Ascending aorta (tissue), 2 donors: Measurements from ENCODE around the gene CD1D. TPM values are rescaled to one million over a fixed set of nuclear protein-coding genes. Genes with fewer than 3 reads are reported as not detected.
A peak's percentile ranks its signal among the peaks of the same experiment; 100 is the strongest.

Experiments used
- DNase-seq, 2 donors: peaks; one replicate each; pipeline ENCODE4 v3.0.0-alpha.2; 2019; ENCODE audit warnings: low spot score in 2 of 2
- H3K27ac ChIP-seq, 2 donors: fragments of 200-600 bp; sonication (generic); one replicate each; pipeline ENCODE4 v1.5.1; 2016 to 2017; ENCODE audit warnings: mild to moderate bottlenecking in 1 of 2
- H3K27me3 ChIP-seq: fragments of 200-600 bp; sonication (generic); one replicate; pipeline ENCODE4 v1.5.1; 2017
- H3K36me3 ChIP-seq, 2 donors: fragments of 200-600 bp; sonication (generic); one replicate each; pipeline ENCODE4 v1.5.1; 2016
- H3K4me1 ChIP-seq, 2 donors: fragments of 200-600 bp; sonication (generic); one replicate each; pipeline ENCODE4 v1.5.1; 2016 to 2017; ENCODE audit warnings: mild to moderate bottlenecking in 1 of 2
- H3K4me3 ChIP-seq, 2 donors: fragments of 200-600 bp; sonication (generic); one replicate each; pipeline ENCODE4 v1.5.1; 2016 to 2017; ENCODE audit warnings: mild to moderate bottlenecking in 1 of 2
- H3K9me3 ChIP-seq, 2 donors: fragments of 200-600 bp; sonication (generic); one replicate each; pipeline ENCODE4 v1.5.1; 2016
- intact Hi-C: fragments of 100-400 bp; cut with DNase I; formaldehyde crosslinking; loops from one replicate; pipeline ENCODE4 v1.15.1; 2023
- total RNA-seq: library from RNA; depleted of rRNA; stranded (reverse); fragments of >200 nt; gene quantifications from one replicate; pipeline ENCODE4 v1.1.0, GENCODE V29; 2016
- TF ChIP-seq, protein P1 (sequence below), 3 experiments: fragments of 200-600 bp in 2 of 3; fragments of 450-650 bp in 1 of 3; sonication (generic) in 2 of 3; IDR thresholded peaks; one replicate each; pipeline ENCODE4 v1.5.1; 2016 to 2019; ENCODE audit warnings: antibody characterized with exemption in 3 of 3, mild to moderate bottlenecking in 1 of 3, moderate library complexity in 1 of 3

Gene CD1D
- total RNA-seq, 1 donor from 2014 or later = not detected

- Histone ChIP-seq H3K4me3 (no peak overlapping the region), H3K27me3 (no peaks in the 10 kb centered on the region), H3K9me3 (no peaks in the 10 kb centered on the region), H3K27ac (no peak overlapping the region), H3K4me1 (peaks cover 0 to 8% of the 10 kb centered on the region in 2 donors), H3K36me3 (no peaks in the 10 kb centered on the region)
- TF ChIP-seq, protein P1, sequence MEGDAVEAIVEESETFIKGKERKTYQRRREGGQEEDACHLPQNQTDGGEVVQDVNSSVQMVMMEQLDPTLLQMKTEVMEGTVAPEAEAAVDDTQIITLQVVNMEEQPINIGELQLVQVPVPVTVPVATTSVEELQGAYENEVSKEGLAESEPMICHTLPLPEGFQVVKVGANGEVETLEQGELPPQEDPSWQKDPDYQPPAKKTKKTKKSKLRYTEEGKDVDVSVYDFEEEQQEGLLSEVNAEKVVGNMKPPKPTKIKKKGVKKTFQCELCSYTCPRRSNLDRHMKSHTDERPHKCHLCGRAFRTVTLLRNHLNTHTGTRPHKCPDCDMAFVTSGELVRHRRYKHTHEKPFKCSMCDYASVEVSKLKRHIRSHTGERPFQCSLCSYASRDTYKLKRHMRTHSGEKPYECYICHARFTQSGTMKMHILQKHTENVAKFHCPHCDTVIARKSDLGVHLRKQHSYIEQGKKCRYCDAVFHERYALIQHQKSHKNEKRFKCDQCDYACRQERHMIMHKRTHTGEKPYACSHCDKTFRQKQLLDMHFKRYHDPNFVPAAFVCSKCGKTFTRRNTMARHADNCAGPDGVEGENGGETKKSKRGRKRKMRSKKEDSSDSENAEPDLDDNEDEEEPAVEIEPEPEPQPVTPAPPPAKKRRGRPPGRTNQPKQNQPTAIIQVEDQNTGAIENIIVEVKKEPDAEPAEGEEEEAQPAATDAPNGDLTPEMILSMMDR (IDR thresholded peaks at IDR 0.05) = no peak
- no peak for DNase-seq
- intact Hi-C loops = no loop called here
Observed at GRCh38 chr1:158146739-158147138, 34.0 kb upstream of the CD1D start.

DNA sequence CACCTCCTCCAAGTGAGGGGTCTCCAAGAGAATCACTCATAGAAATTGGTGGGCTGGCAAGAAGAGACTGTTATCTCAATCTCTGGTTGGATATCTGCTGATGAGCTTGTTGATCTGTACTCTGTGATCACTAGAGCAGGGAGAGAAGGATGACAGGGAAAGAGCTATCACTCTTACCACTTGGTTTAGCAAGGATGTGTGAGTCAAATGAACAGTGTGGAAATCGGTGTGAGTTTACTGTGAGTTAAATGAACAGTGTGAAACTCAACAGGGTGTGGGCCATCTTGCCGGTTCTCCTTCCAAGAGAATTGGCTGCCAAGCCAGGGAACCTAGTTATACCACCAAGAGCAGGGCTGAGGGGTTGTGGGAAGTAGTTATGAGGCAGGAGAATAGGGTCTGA, 33.3 kb upstream of the CD1D start:
- no peaks in the 10 kb centered on the region for H3K27me3 ChIP-seq
- no peak overlapping the region for H3K27ac ChIP-seq
- H3K36me3 ChIP-seq = no peaks in the 10 kb centered on the region
- intact Hi-C loops = no loop called here
- no peak for DNase-seq
- no peaks in the 10 kb centered on the region for H3K9me3 ChIP-seq
- no peak overlapping the region for H3K4me3 ChIP-seq
- H3K4me1 ChIP-seq = peaks cover 0 to 8% of the 10 kb centered on the region in 2 donors
- TF ChIP-seq, protein P1 (IDR thresholded peaks at IDR 0.05) = no peak

GRCh38 chr1:158147869-158148268, 32.8 kb upstream of the CD1D start:
- Histone ChIP-seq H3K4me1 (peaks cover 0 to 8% of the 10 kb centered on the region in 2 donors), H3K4me3 (no peak overlapping the region), H3K36me3 (no peaks in the 10 kb centered on the region), H3K9me3 (no peaks in the 10 kb centered on the region), H3K27me3 (no peaks in the 10 kb centered on the region), H3K27ac (no peak overlapping the region)
- TF ChIP-seq, protein P1 (IDR thresholded peaks at IDR 0.05) = no peak
- no peak for DNase-seq
- intact Hi-C loops = no loop called here

DNA sequence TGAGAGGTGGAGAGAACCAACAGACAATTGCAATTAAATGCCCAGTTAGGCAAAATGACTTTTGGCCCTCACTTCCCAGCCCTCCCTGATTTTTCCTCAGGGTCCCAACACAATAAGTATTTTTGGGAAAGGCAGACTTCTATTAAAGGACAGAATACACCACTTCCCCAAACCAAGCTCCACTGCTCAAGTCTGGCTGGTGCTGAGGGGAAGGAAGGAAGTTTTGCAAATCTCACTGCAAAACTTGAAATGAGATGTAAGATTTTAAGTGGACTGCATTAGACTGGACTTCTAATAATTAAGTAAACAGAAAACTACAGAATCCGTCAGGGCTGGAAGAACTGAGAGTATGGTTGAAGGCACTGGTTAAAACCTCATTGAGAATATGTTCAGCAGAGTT, 32.2 kb upstream of the CD1D start:
- Histone ChIP-seq H3K9me3 (no peaks in the 10 kb centered on the region), H3K27me3 (no peaks in the 10 kb centered on the region), H3K27ac (peak overlapping the region; percentile 70 to 72), H3K36me3 (no peaks in the 10 kb centered on the region), H3K4me1 (peaks cover 0 to 8% of the 10 kb centered on the region in 2 donors), H3K4me3 (no peak overlapping the region)
- TF ChIP-seq, protein P1 (IDR thresholded peaks at IDR 0.05) = no peak
- no peak for DNase-seq
- intact Hi-C loops = no loop called here

DNA sequence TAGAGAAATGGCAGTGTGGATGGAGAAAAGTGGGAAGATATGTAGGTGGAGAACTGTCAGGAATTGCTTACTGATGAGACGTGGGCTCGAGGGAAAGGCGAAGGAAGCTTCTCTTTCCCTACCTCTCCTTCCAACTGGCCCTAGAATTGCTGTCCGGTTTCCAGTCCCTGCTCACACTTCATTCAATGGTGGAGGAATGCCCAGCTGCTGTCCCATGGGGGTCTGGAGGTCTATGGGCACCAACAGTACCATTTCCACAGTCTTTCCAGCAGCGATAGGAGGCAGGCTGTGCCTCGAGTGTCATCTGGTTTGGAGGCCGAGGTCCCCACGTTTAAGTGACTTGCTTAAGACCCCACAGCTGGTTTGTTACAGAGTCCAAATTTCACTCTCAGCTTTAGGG, 31.5 kb upstream of the CD1D start:
- Histone ChIP-seq H3K9me3 (no peaks in the 10 kb centered on the region), H3K27me3 (no peaks in the 10 kb centered on the region), H3K4me3 (peak overlapping the region; percentile 56), H3K27ac (peak overlapping the region; percentile 70 to 72), H3K36me3 (no peaks in the 10 kb centered on the region), H3K4me1 (peaks cover 0 to 8% of the 10 kb centered on the region in 2 donors)
- TF ChIP-seq, protein P1 (IDR thresholded peaks at IDR 0.05) = no peak
- intact Hi-C loops = loop anchor here (1.0 kb wide), 1 partner anchor 24 kb away; no protein-coding TSS in a partner anchor
- DNase-seq = peak in 1 of 2 donors; percentile 67
